H1 (cell line): Measurements from ENCODE around the gene PATJ. TPM values are rescaled to one million over a fixed set of nuclear protein-coding genes. Genes with fewer than 3 reads are reported as not detected.
"Not testable (repeated sequence)": the region's sequence is repeated elsewhere in the genome, so short reads cannot be mapped to it uniquely, and the experiment has no call there.

ENCODE experiments used
- CTCF ChIA-PET: fragments of 300-600 bp; sonication (Branson Sonifier 250); formaldehyde crosslinking; loops from one replicate; lab custom pipeline; 2021; ENCODE audit not compliant: partially characterized antibody; lab: Charles Lee
- POLR2A ChIA-PET: fragments of 300-600 bp; sonication (Branson Sonifier 250); formaldehyde crosslinking; loops from one replicate; lab custom pipeline; 2021; ENCODE audit warnings: inconsistent platforms; ENCODE audit not compliant: partially characterized antibody; lab: Charles Lee
- DNase-seq, 2 experiments: peaks; one replicate each; pipeline versions ENCODE4 v3.0.0 to v3.0.0-alpha.2; 2010 to 2022; ENCODE audit warnings: low spot score in 2 of 2, low read depth in 1 of 2, mixed read lengths in 1 of 2
- FAIRE-seq: peaks from 2 replicates; lab custom pipeline; 2011; peaks lifted over from hg19 to GRCh38; lab: Jason Lieb, UNC
- H2AFZ ChIP-seq: 2 replicates; pipeline ENCODE4 v1.8.1; 2012; ENCODE audit warnings: low read length, inconsistent platforms
- H2AK5ac ChIP-seq: 2 replicates; pipeline ENCODE4 v1.6.1; 2013; ENCODE audit warnings: low read depth, low read length
- H2BK120ac ChIP-seq: replicated peaks from 2 replicates; pipeline ENCODE3; 2013; ENCODE audit warnings: low read depth, low read length, inconsistent platforms
- H2BK12ac ChIP-seq: 2 replicates; pipeline ENCODE4 v1.6.1; 2013; ENCODE audit warnings: low read depth, low read length
- H2BK15ac ChIP-seq: 2 replicates; pipeline ENCODE4 v1.6.1; 2013; ENCODE audit warnings: low read length
- H2BK20ac ChIP-seq: 2 replicates; pipeline ENCODE4 v1.6.1; 2013; ENCODE audit warnings: low read length
- H2BK5ac ChIP-seq: 2 replicates; pipeline ENCODE4 v1.6.1; 2013; ENCODE audit warnings: low read depth, low read length
- H3K14ac ChIP-seq: 2 replicates; pipeline ENCODE4 v1.6.1; 2013; ENCODE audit warnings: inconsistent platforms; ENCODE audit not compliant: insufficient read length
- H3K18ac ChIP-seq: 2 replicates; pipeline ENCODE4 v1.6.1; 2013; ENCODE audit warnings: low read length; ENCODE audit errors: extremely low read depth
- H3K23ac ChIP-seq: 2 replicates; pipeline ENCODE4 v1.6.1; 2013; ENCODE audit warnings: inconsistent platforms; ENCODE audit not compliant: insufficient read length
- H3K23me2 ChIP-seq: 2 replicates; pipeline ENCODE4 v1.6.1; 2013; ENCODE audit warnings: low read depth, low read length
- H3K27ac ChIP-seq: 2 replicates; pipeline ENCODE4 v1.6.1; 2011; ENCODE audit warnings: low read depth, low read length, inconsistent platforms
- H3K27me3 ChIP-seq, 4 experiments: replicated peaks in 1 of 4; 1 replicate in 1 of 4; 2 replicates in 3 of 4; pipeline versions ENCODE4 v1.6.1 to v1.8.1; 2011 to 2013; ENCODE audit warnings: low read length in 3 of 4, mild to moderate bottlenecking in 3 of 4, inconsistent platforms in 2 of 4, mixed read lengths in 2 of 4, moderate library complexity in 1 of 4; ENCODE audit not compliant: control insufficient read depth in 3 of 4, insufficient read depth in 3 of 4; ENCODE audit errors: extremely low read depth in 1 of 4
- H3K36me3 ChIP-seq, 4 experiments: 2 replicates each; pipeline versions ENCODE4 v1.6.1 to v1.8.1; 2011 to 2013; ENCODE audit warnings: mild to moderate bottlenecking in 4 of 4, low read length in 3 of 4, moderate library complexity in 2 of 4, control low read depth in 1 of 4, inconsistent platforms in 1 of 4; ENCODE audit not compliant: insufficient read depth in 4 of 4, control insufficient read depth in 2 of 4
- H3K4ac ChIP-seq: replicated peaks from 2 replicates; pipeline ENCODE3; 2013; ENCODE audit warnings: low read length, low read depth, mixed read lengths, inconsistent platforms; ENCODE audit not compliant: insufficient read length
- H3K4me1 ChIP-seq, 4 experiments: replicated peaks in 1 of 4; 1 replicate in 1 of 4; 2 replicates in 3 of 4; pipeline versions ENCODE4 v1.6.1 to v1.8.1; 2011 to 2013; ENCODE audit warnings: low read length in 3 of 4, inconsistent platforms in 2 of 4, mixed read lengths in 1 of 4; ENCODE audit not compliant: insufficient read depth in 4 of 4, control insufficient read depth in 3 of 4
- H3K4me2 ChIP-seq, 2 experiments: 2 replicates each; pipeline versions ENCODE4 v1.6.1 to v1.8.1; 2011 to 2013; ENCODE audit warnings: low read depth in 2 of 2, low read length in 2 of 2, control low read depth in 1 of 2, inconsistent platforms in 1 of 2, mild to moderate bottlenecking in 1 of 2; ENCODE audit not compliant: insufficient read depth in 1 of 2
- H3K4me3 ChIP-seq, 4 experiments: fragments of 200-600, 300-600 bp in 1 of 4; sonication (generic), shearing (Covaris generic), sonication (Bioruptor Twin) in 1 of 4; 2 replicates each; pipeline versions ENCODE4 v1.5.1 to v1.8.1; 2011 to 2016; ENCODE audit warnings: low read length in 4 of 4, low read depth in 3 of 4, control low read depth in 2 of 4, inconsistent platforms in 2 of 4, mild to moderate bottlenecking in 2 of 4, mixed read lengths in 1 of 4, moderate library complexity in 1 of 4; ENCODE audit not compliant: insufficient read depth in 2 of 4; ENCODE audit errors: extremely low read depth in 1 of 4
- H3K56ac ChIP-seq: replicated peaks from 2 replicates; pipeline ENCODE3; 2013; ENCODE audit warnings: low read depth, mild to moderate bottlenecking, mixed read lengths, low read length, inconsistent platforms; ENCODE audit not compliant: insufficient read length
- H3K79me1 ChIP-seq: 2 replicates; pipeline ENCODE4 v1.6.1; 2013; ENCODE audit warnings: low read depth, low read length, control low read depth
- H3K79me2 ChIP-seq, 2 experiments: 2 replicates each; pipeline versions ENCODE4 v1.6.1 to v1.8.1; 2012 to 2013; ENCODE audit warnings: low read length in 2 of 2, mild to moderate bottlenecking in 2 of 2, inconsistent platforms in 1 of 2; ENCODE audit not compliant: insufficient read depth in 2 of 2, control insufficient read depth in 1 of 2
- H3K9ac ChIP-seq, 4 experiments: replicated peaks in 1 of 4; 1 replicate in 1 of 4; 2 replicates in 3 of 4; pipeline versions ENCODE4 v1.6.1 to v1.8.1; 2011 to 2013; ENCODE audit warnings: low read depth in 3 of 4, low read length in 3 of 4, control low read depth in 2 of 4, mild to moderate bottlenecking in 2 of 4, moderate library complexity in 2 of 4, inconsistent platforms in 1 of 4; ENCODE audit errors: extremely low read depth in 1 of 4
- H3K9me3 ChIP-seq, 2 experiments: 2 replicates each; pipeline versions ENCODE4 v1.6.1 to v1.8.1; 2012 to 2013; ENCODE audit warnings: mild to moderate bottlenecking in 2 of 2, moderate library complexity in 2 of 2, control low read depth in 1 of 2, inconsistent platforms in 1 of 2, low read depth in 1 of 2, low read length in 1 of 2, mixed read lengths in 1 of 2; ENCODE audit not compliant: insufficient read depth in 2 of 2
- H4K20me1 ChIP-seq, 2 experiments: replicated peaks in 1 of 2; 2 replicates each; pipeline versions ENCODE3 to v1.8.1; 2011 to 2013; ENCODE audit warnings: inconsistent platforms in 2 of 2, low read length in 2 of 2, mild to moderate bottlenecking in 1 of 2; ENCODE audit not compliant: insufficient read depth in 2 of 2, control insufficient read depth in 1 of 2
- H4K5ac ChIP-seq: 2 replicates; pipeline ENCODE4 v1.6.1; 2013; ENCODE audit warnings: low read length, low read depth, mixed read lengths, inconsistent platforms; ENCODE audit not compliant: insufficient read length
- H4K8ac ChIP-seq: 2 replicates; pipeline ENCODE4 v1.8.0; 2013; ENCODE audit warnings: mild to moderate bottlenecking, moderate library complexity, low read length, inconsistent platforms; ENCODE audit not compliant: insufficient read depth; ENCODE audit errors: extremely low read depth
- H4K91ac ChIP-seq: replicated peaks from 2 replicates; pipeline ENCODE3; 2013; ENCODE audit warnings: low read length, mixed read lengths, inconsistent platforms; ENCODE audit not compliant: insufficient read length
- RFX5 ChIP-seq: IDR thresholded peaks from 2 replicates; pipeline ENCODE4 v1.6.1; 2011; ENCODE audit warnings: low read depth, low read length, improper control_type of control experiment, borderline replicate concordance
- WGBS, 2 experiments: shearing (Covaris generic) in 1 of 2; methylation state at CpG; one replicate each; pipeline versions ENCODE4 v1.1.6 to v1.1.7; 2013 to 2015; ENCODE audit warnings: low lambda C conversion rate in 2 of 2, mixed read lengths in 2 of 2, inconsistent platforms in 1 of 2, low coverage in 1 of 2, missing lambda C conversion rate in 1 of 2; ENCODE audit not compliant: insufficient replicate concordance in 2 of 2, insufficient coverage in 1 of 2, insufficient read length in 1 of 2; ENCODE audit errors: extremely low coverage in 1 of 2, missing lambda C conversion rate in 1 of 2; 5-methylcytosine and 5-hydroxymethylcytosine counted together
- polyA plus RNA-seq, 7 experiments: library from polyadenylated mRNA; depleted of rRNA in 3 of 7; stranded (reverse) in 5 of 7; unstranded in 2 of 7; fragments of >200 nt in 5 of 7; fragments of 200-250 nt in 2 of 7; gene quantifications; 1 replicate in 5 of 7; 2 replicates in 1 of 7; 4 replicates in 1 of 7; pipeline versions ENCODE4 v1.2.1 to v1.2.3, GENCODE V29; 2011 to 2013; ENCODE audit warnings: missing spikeins in 2 of 7, mixed read lengths in 2 of 7
- total RNA-seq: library from RNA; stranded (reverse); fragmentation: NEBNext Ultra II Directional; extraction: Animal tissue kit (Norgen Biotek cat#: 25700); gene quantifications from 2 replicates; pipeline ENCODE4 v1.2.1, GENCODE V29; 2021

The PATJ gene
- total and polyA plus RNA-seq, 2 of the 8 experiments (the other 6 are each of a cell fraction or from before 2014, with no cell fraction given): 8.2 to 55.6 TPM

- DNase-seq, H3K23ac ChIP-seq, H3K56ac ChIP-seq, H3K23me2 ChIP-seq, H2BK20ac ChIP-seq, H2BK12ac ChIP-seq, H3K4me1 ChIP-seq: not testable (repeated sequence)
- TF ChIP-seq RFX5: peak; percentile 64; the same call in 1 of the 2 replicates
- TF ChIP-seq, all 59 proteins: peak for 1; not testable (repeated sequence) for 58
- H3K4me2 ChIP-seq, H3K27me3 ChIP-seq, H3K9ac ChIP-seq, H3K14ac ChIP-seq, H2BK15ac ChIP-seq, H2BK5ac ChIP-seq, CTCF ChIA-PET, FAIRE-seq, H2AK5ac ChIP-seq, H3K79me1 ChIP-seq, H3K18ac ChIP-seq, H2AFZ ChIP-seq, H3K9me3 ChIP-seq, H2BK120ac ChIP-seq, H3K27ac ChIP-seq, H4K20me1 ChIP-seq, H4K8ac ChIP-seq, H3K4ac ChIP-seq, H4K91ac ChIP-seq, H4K5ac ChIP-seq, H3K79me2 ChIP-seq, H3K4me3 ChIP-seq: not testable (repeated sequence)
- H3K36me3 ChIP-seq: peaks cover 0 to 29% (median 9%) of the 10 kb centered on the region in 4 experiments; a peak in 6 of 8 replicates
- POLR2A ChIA-PET: interaction anchor here (0.6 kb wide), 1 partner anchor 913 kb away, joined by 3 read pairs; no protein-coding TSS in a partner anchor
- WGBS, 2 experiments: 95% methylated on average over 4 of the region's 4 CpGs; no CpG with 5 or more reads in 1 of the 2 experiments
These were observed 31.0 kb upstream of the PATJ start for GRCh38 chr1:61711257-61711656.
